Mesenchymal stem cell (in vitro differentiated cells and primary cell): ENCODE results near the gene HYDIN.

Experiments
- DNase-seq: peaks from one replicate; pipeline ENCODE4 v3.0.0-alpha.2; 2013
- H2AFZ ChIP-seq: one replicate; pipeline ENCODE4 v1.6.1; 2013; ENCODE audit warnings: low read depth, mild to moderate bottlenecking, control low read depth, inconsistent platforms, low read length, moderate library complexity
- H2AK5ac ChIP-seq: 2 replicates; pipeline ENCODE4 v1.6.1; 2013; ENCODE audit warnings: low read length, moderate library complexity, mild to moderate bottlenecking, inconsistent platforms; ENCODE audit not compliant: severe bottlenecking
- H2BK120ac ChIP-seq: one replicate; pipeline ENCODE4 v1.6.1; 2013; ENCODE audit warnings: low read depth, mild to moderate bottlenecking, inconsistent platforms, low read length, moderate library complexity
- H2BK12ac ChIP-seq, 2 experiments: one replicate each; pipeline ENCODE4 v1.6.1; 2013; ENCODE audit warnings: inconsistent platforms in 2 of 2, low read length in 2 of 2, mild to moderate bottlenecking in 2 of 2, moderate library complexity in 2 of 2, control low read depth in 1 of 2
- H2BK15ac ChIP-seq: one replicate; pipeline ENCODE4 v1.6.1; 2013; ENCODE audit warnings: mild to moderate bottlenecking, low read depth, inconsistent platforms; ENCODE audit not compliant: poor library complexity, severe bottlenecking
- H2BK5ac ChIP-seq: 2 replicates; pipeline ENCODE4 v1.6.1; 2013; ENCODE audit warnings: low read depth, mild to moderate bottlenecking, low read length, control low read depth, inconsistent platforms; ENCODE audit not compliant: poor library complexity, severe bottlenecking
- H3K14ac ChIP-seq, 2 experiments: one replicate each; pipeline ENCODE4 v1.6.1; 2013; ENCODE audit warnings: inconsistent platforms in 2 of 2, low read length in 2 of 2, control low read depth in 1 of 2, mild to moderate bottlenecking in 1 of 2, moderate library complexity in 1 of 2
- H3K18ac ChIP-seq, 2 experiments: one replicate each; pipeline ENCODE4 v1.6.1; 2013; ENCODE audit warnings: inconsistent platforms in 2 of 2, low read length in 2 of 2, control low read depth in 1 of 2, low read depth in 1 of 2, mild to moderate bottlenecking in 1 of 2
- H3K23ac ChIP-seq, 2 experiments: one replicate each; pipeline ENCODE4 v1.6.1; 2013; ENCODE audit warnings: inconsistent platforms in 2 of 2, low read length in 2 of 2, mild to moderate bottlenecking in 2 of 2, moderate library complexity in 2 of 2, control low read depth in 1 of 2
- H3K27ac ChIP-seq: 2 replicates; pipeline ENCODE4 v1.5.1; 2013; ENCODE audit warnings: mild to moderate bottlenecking, moderate library complexity, low read length, control low read depth, inconsistent platforms; ENCODE audit not compliant: poor library complexity, severe bottlenecking
- H3K27me3 ChIP-seq, 2 experiments: 2 replicates each; pipeline versions ENCODE4 v1.6.1 to v1.7.0; 2013; ENCODE audit warnings: low read length in 2 of 2, mild to moderate bottlenecking in 2 of 2, moderate library complexity in 2 of 2, control low read depth in 1 of 2, inconsistent platforms in 1 of 2; ENCODE audit not compliant: control insufficient read depth in 1 of 2, insufficient read depth in 1 of 2
- H3K36me3 ChIP-seq, 2 experiments: 2 replicates each; pipeline versions ENCODE4 v1.6.1 to v1.7.0; 2013; ENCODE audit warnings: low read length in 2 of 2, control low read depth in 1 of 2, inconsistent platforms in 1 of 2, low read depth in 1 of 2, mild to moderate bottlenecking in 1 of 2; ENCODE audit not compliant: insufficient read depth in 2 of 2, control insufficient read depth in 1 of 2
- H3K4ac ChIP-seq, 2 experiments: one replicate each; pipeline ENCODE4 v1.6.1; 2013; ENCODE audit warnings: inconsistent platforms in 2 of 2, low read length in 2 of 2, mild to moderate bottlenecking in 2 of 2, moderate library complexity in 2 of 2, control low read depth in 1 of 2, low read depth in 1 of 2
- H3K4me1 ChIP-seq: 2 replicates; pipeline ENCODE4 v1.6.1; 2013; ENCODE audit warnings: low read depth, low read length, control low read depth; ENCODE audit not compliant: control insufficient read depth, insufficient read depth
- H3K4me2 ChIP-seq: 2 replicates; pipeline ENCODE4 v1.6.1; 2013; ENCODE audit warnings: low read length, mild to moderate bottlenecking, inconsistent platforms; ENCODE audit not compliant: poor library complexity, severe bottlenecking
- H3K4me3 ChIP-seq, 2 experiments: 2 replicates each; pipeline versions ENCODE4 v1.5.1 to v1.7.0; 2013; ENCODE audit warnings: low read length in 2 of 2, mild to moderate bottlenecking in 2 of 2, control low read depth in 1 of 2, low read depth in 1 of 2; ENCODE audit not compliant: insufficient read depth in 1 of 2
- H3K79me1 ChIP-seq: replicated peaks from 2 replicates; pipeline ENCODE4 v1.6.1; 2013; ENCODE audit warnings: mild to moderate bottlenecking, control low read depth, low read length, inconsistent platforms; ENCODE audit not compliant: poor library complexity, severe bottlenecking
- H3K9ac ChIP-seq: 2 replicates; pipeline ENCODE4 v1.7.0; 2013; ENCODE audit warnings: mild to moderate bottlenecking, low read length, moderate library complexity
- H3K9me3 ChIP-seq: 2 replicates; pipeline ENCODE4 v1.7.0; 2013; ENCODE audit warnings: mild to moderate bottlenecking, low read length; ENCODE audit not compliant: control insufficient read depth
- H4K8ac ChIP-seq: one replicate; pipeline ENCODE4 v1.6.1; 2013; ENCODE audit warnings: inconsistent platforms, mild to moderate bottlenecking, low read length, moderate library complexity
- H4K91ac ChIP-seq: one replicate; pipeline ENCODE4 v1.6.1; 2013; ENCODE audit warnings: mild to moderate bottlenecking, low read length, inconsistent platforms
- WGBS: methylation state at CpG from one replicate; pipeline ENCODE4 v1.1.7; 2013; ENCODE audit warnings: mixed read lengths; 5-methylcytosine and 5-hydroxymethylcytosine counted together

Gene HYDIN

GRCh38 chr16:70803319-70803718, 427.2 kb downstream of the HYDIN start:
- H3K9ac ChIP-seq: no peak overlapping the region
- H3K14ac ChIP-seq: no peak overlapping the region
- no peak overlapping the region for H2BK120ac ChIP-seq
- H4K8ac ChIP-seq: no peak overlapping the region
- no peak overlapping the region for H2BK12ac ChIP-seq
- peaks cover 14% of the 10 kb centered on the region for H3K79me1 ChIP-seq
- H2AK5ac ChIP-seq: no peak overlapping the region
- H3K4me2 ChIP-seq: no peak overlapping the region
- H3K4me3 ChIP-seq: no peak overlapping the region
- H3K36me3 ChIP-seq: peaks cover 0 to 7% of the 10 kb centered on the region in 2 experiments
- H4K91ac ChIP-seq: no peak overlapping the region
- no peak overlapping the region for H3K18ac ChIP-seq
- no peak for DNase-seq
- no peak overlapping the region for H3K23ac ChIP-seq
- no peak overlapping the region for H2BK5ac ChIP-seq
- H3K27ac ChIP-seq: no peak overlapping the region
- no peaks in the 10 kb centered on the region for H3K9me3 ChIP-seq
- no peak overlapping the region for H3K4ac ChIP-seq
- H2BK15ac ChIP-seq: no peak overlapping the region
- H3K4me1 ChIP-seq: peaks cover 4% of the 10 kb centered on the region
- H3K27me3 ChIP-seq: peaks cover 7 to 8% of the 10 kb centered on the region in 2 experiments
- H2AFZ ChIP-seq: no peak overlapping the region

- Histone ChIP-seq H3K4me1 (peaks cover 4% of the 10 kb centered on the region), H3K27me3 (peaks cover 0 to 4% of the 10 kb centered on the region in 2 experiments), H2AK5ac (no peak overlapping the region), H2BK15ac (no peak overlapping the region), H2BK12ac (no peak overlapping the region), H3K4me3 (peak overlapping the region in 1 of 2 experiments; percentile 93), H3K79me1 (peaks cover 19% of the 10 kb centered on the region), H3K18ac (no peak overlapping the region), H3K14ac (no peak overlapping the region), H3K9me3 (no peaks in the 10 kb centered on the region), H3K27ac (no peak overlapping the region), H4K8ac (no peak overlapping the region), H2BK120ac (no peak overlapping the region), H3K4me2 (no peak overlapping the region), H3K23ac (no peak overlapping the region), H3K36me3 (peaks cover 0 to 17% of the 10 kb centered on the region in 2 experiments), H2BK5ac (no peak overlapping the region), H2AFZ (no peak overlapping the region), H4K91ac (no peak overlapping the region), H3K4ac (no peak overlapping the region), H3K9ac (peak overlapping the region; percentile 96)
- no peak for DNase-seq
- 51% methylated on average over 3 of the region's 3 CpGs for WGBS
These were observed 428.9 kb downstream of the HYDIN start for GRCh38 chr16:70801611-70802010.

- H3K4me3 ChIP-seq: peak within 1 kb of the TSS; percentile 90 to 93
- H3K4me1 ChIP-seq: peaks cover 4% of the 10 kb centered on the region
- H4K91ac ChIP-seq: peak within 1 kb of the TSS; percentile 88
- no peak within 1 kb of the TSS for H3K27ac ChIP-seq
- peaks cover 25% of the 10 kb centered on the region for H3K79me1 ChIP-seq
- H2AFZ ChIP-seq: peak within 1 kb of the TSS; percentile 6
- H2BK5ac ChIP-seq: no peak within 1 kb of the TSS
- H3K23ac ChIP-seq: peak within 1 kb of the TSS in 1 of 2 experiments; percentile 77
- no peak within 1 kb of the TSS for H2BK120ac ChIP-seq
- no peaks in the 10 kb centered on the region for H3K27me3 ChIP-seq
- no peak within 1 kb of the TSS for H2AK5ac ChIP-seq
- no peaks in the 10 kb centered on the region for H3K9me3 ChIP-seq
- peak within 1 kb of the TSS; percentile 52 to 84 for H3K18ac ChIP-seq
- H3K4me2 ChIP-seq: peak within 1 kb of the TSS; percentile 97
- peak within 1 kb of the TSS; percentile 96 for H3K9ac ChIP-seq
- peak; percentile 85 for DNase-seq
- no peak within 1 kb of the TSS for H3K14ac ChIP-seq
- 1% methylated on average over 61 of the region's 64 CpGs for WGBS
- peaks cover 0 to 17% of the 10 kb centered on the region in 2 experiments for H3K36me3 ChIP-seq
- peak within 1 kb of the TSS; percentile 92 for H4K8ac ChIP-seq
- H3K4ac ChIP-seq: peak within 1 kb of the TSS; percentile 6 to 46
- H2BK12ac ChIP-seq: no peak within 1 kb of the TSS
- no peak within 1 kb of the TSS for H2BK15ac ChIP-seq
These were observed 429.6 kb downstream of the HYDIN start, which contains the start of gene VAC14 for GRCh38 chr16:70800781-70801480. Gene VAC14 (minus strand): TSS chr16:70801158. CDS start chr16:70800900, 258 bp downstream.

- Histone ChIP-seq H3K79me1 (peaks cover 30% of the 10 kb centered on the region), H3K9me3 (no peaks in the 10 kb centered on the region)
These were observed 430.2 kb downstream of the HYDIN start for GRCh38 chr16:70800311-70800710.

More at GRCh38 chr16:70800311-70800710, 430.2 kb downstream of the HYDIN start:
- H3K27me3 ChIP-seq: no peaks in the 10 kb centered on the region
- no peak overlapping the region for H2BK5ac ChIP-seq
- no peak overlapping the region for H2BK120ac ChIP-seq
- H2BK15ac ChIP-seq: no peak overlapping the region
- no peak for DNase-seq
- peak overlapping the region; percentile 88 for H4K91ac ChIP-seq
- H3K4me1 ChIP-seq: peaks cover 6% of the 10 kb centered on the region
- H2AK5ac ChIP-seq: no peak overlapping the region
- H2BK12ac ChIP-seq: no peak overlapping the region
- no peak overlapping the region for H3K23ac ChIP-seq
- peak overlapping the region; percentile 96 for H3K9ac ChIP-seq
- H3K36me3 ChIP-seq: peaks cover 0 to 17% of the 10 kb centered on the region in 2 experiments
- H3K27ac ChIP-seq: no peak overlapping the region
- H3K4me2 ChIP-seq: peak overlapping the region; percentile 97
- H2AFZ ChIP-seq: peak overlapping the region; percentile 6
- H3K14ac ChIP-seq: no peak overlapping the region
- peak overlapping the region; percentile 6 to 46 for H3K4ac ChIP-seq
- no peak overlapping the region for H3K18ac ChIP-seq
- H3K4me3 ChIP-seq: peak overlapping the region; percentile 90 to 93
- peak overlapping the region; percentile 83 for H4K8ac ChIP-seq
- 42% methylated on average over 7 of the region's 7 CpGs for WGBS
